AG10803 (cell line): Measurements from ENCODE around the gene CELF2.
"Not testable (repeated sequence)": the region's sequence is repeated elsewhere in the genome, so short reads cannot be mapped to it uniquely, and the experiment has no call there.

Source experiments
- DNase-seq: peaks from one replicate; pipeline ENCODE4 v3.0.0; 2010; ENCODE audit warnings: low read depth
- H3K4me3 ChIP-seq: 2 replicates; pipeline ENCODE4 v1.5.1; 2011; ENCODE audit warnings: mild to moderate bottlenecking, low read length, control low read depth
- TF ChIP-seq, protein P1 (sequence below): conservative IDR thresholded peaks from 2 replicates; pipeline ENCODE4 v1.5.1; 2011; ENCODE audit warnings: mild to moderate bottlenecking, low read length, control low read depth, inconsistent platforms

Gene CELF2

DNA sequence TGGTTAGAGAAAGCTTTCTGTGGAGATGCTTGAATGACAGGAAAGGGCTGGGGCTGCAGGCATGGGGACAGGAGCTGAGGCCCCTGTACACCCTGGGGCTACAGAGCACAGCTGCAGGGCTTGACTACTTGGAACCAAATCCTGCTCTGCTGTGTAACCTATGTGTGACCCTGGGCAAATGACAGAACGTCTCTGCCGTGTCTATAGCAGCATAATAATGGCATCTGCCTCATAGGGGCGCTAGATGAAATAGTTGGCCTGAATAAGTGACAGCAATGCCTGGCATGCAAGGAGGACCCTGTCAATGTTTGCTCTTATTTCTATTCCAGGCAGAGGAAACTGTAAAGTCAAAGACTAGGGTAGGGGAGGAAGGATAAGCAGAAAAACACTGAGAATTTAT, 339.8 kb downstream of the CELF2 start:
- TF ChIP-seq, protein P1, sequence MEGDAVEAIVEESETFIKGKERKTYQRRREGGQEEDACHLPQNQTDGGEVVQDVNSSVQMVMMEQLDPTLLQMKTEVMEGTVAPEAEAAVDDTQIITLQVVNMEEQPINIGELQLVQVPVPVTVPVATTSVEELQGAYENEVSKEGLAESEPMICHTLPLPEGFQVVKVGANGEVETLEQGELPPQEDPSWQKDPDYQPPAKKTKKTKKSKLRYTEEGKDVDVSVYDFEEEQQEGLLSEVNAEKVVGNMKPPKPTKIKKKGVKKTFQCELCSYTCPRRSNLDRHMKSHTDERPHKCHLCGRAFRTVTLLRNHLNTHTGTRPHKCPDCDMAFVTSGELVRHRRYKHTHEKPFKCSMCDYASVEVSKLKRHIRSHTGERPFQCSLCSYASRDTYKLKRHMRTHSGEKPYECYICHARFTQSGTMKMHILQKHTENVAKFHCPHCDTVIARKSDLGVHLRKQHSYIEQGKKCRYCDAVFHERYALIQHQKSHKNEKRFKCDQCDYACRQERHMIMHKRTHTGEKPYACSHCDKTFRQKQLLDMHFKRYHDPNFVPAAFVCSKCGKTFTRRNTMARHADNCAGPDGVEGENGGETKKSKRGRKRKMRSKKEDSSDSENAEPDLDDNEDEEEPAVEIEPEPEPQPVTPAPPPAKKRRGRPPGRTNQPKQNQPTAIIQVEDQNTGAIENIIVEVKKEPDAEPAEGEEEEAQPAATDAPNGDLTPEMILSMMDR: no peak
- no peak overlapping the region for H3K4me3 ChIP-seq
- no peak for DNase-seq

DNA sequence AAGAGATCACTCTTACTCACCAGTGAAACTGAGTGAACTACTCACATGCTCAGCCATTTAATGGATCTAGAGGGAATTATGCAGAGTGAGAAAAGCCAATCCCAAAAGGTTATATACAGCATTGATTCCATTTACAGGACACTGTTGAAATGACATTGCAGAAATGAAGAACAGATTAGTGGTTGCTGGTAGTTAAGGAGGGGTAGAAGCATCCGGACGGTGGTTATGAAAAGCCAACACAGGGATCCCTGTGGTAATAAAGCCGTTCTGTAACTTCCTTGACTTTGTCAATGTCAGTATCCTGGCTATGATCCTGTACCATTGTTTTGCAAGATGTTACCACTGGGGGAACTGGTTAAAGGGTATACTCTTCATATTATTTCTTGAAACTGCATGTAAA, 340.3 kb downstream of the CELF2 start:
- DNase-seq: no peak
- TF ChIP-seq, protein P1: no peak
- no peak overlapping the region for H3K4me3 ChIP-seq

DNA sequence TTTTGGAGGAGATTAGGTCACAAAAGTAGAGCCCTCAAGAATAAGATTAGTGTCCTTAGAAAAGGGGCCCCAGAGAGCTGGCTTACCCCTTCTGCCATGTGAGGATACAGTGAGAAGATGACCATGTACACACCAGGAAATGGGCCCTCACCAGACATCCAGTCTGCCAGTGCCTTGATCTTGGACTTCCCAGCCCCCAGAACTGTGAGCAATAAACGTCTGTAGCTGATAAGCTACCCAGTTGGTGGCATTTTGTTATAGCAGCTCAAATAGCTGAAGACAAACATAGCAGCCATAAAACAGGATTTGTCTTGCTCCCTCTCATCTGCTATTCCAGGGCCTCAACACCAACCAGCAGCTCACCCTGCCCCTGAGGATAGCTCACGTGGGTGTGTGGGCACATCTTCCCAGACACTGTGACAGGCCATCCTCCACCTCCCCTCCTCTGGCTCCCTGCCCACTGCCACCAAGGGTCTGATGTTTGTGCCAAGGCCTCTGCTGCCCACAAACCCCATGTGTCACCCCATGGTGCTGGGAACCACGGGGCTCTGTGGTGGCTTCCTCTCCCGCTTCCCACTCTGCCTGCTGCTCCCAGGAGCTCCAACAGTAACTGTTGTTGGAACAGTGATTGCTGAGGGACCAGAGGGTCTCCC, 341.4 kb downstream of the CELF2 start:
- TF ChIP-seq, protein P1: no peak
- no peak for DNase-seq
- no peak overlapping the region for H3K4me3 ChIP-seq

DNA sequence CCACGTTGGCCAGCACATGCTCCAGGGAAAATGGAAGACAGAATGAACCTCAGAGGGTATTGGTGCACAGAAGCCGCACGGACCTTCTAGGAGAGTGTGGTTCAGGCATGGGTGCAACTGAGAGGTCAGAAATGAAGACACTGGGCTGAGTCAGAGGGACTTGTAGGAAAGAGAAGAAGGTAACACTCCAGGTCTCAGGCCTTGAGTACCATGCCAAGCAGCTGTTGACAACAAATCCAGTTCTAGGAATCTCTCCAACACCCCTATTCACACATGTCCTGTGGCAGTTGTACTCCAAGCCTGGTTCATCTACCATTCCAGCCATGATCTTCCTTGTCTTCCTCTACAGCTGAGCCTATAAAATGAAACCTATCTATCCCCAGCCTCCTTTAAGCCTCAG, 342.2 kb downstream of the CELF2 start:
- H3K4me3 ChIP-seq: no peak overlapping the region
- TF ChIP-seq, protein P1: no peak
- no peak for DNase-seq

DNA sequence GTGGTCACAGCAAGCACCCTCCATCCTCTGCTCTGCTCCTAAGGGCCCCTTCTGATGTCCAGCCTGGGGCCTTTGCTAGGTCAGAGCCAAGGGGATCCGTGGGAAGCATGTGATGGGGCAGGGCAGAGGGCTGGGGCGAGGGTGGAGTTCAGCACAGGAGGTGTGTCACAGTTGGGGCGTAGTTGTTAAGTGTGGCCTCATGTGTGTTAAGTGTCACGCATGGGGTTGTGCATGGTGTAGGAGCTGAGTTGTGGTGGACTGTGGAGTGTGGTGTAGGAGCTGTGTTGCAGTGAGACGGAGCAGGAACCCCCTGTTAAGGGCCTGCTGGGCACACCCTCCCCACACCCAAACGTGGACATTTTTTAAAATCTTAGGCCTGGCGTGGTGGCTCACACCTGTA, 345.8 kb downstream of the CELF2 start:
- TF ChIP-seq, protein P1: no peak
- no peak for DNase-seq
- no peak overlapping the region for H3K4me3 ChIP-seq

DNA sequence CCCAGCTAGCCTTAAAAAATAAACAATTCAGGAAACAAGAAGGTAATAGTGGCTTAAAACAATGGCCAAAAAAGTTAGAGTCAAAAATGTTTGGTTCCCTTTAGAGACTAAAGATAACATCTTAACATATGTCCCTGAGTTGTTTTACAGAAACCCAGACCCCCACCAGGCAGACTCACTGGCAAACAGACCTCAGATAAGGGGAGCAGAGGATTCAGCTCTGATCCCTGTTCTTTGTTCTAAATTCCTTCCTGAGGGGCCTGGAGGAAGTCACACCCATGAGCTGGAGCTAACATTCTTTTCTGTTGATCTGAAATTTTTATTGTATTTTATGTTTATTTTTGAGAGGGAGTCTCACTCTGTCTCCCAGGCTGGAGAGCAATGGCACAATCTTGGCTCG, 346.6 kb downstream of the CELF2 start:
- TF ChIP-seq, protein P1: no peak
- no peak for DNase-seq
- no peak overlapping the region for H3K4me3 ChIP-seq

DNA sequence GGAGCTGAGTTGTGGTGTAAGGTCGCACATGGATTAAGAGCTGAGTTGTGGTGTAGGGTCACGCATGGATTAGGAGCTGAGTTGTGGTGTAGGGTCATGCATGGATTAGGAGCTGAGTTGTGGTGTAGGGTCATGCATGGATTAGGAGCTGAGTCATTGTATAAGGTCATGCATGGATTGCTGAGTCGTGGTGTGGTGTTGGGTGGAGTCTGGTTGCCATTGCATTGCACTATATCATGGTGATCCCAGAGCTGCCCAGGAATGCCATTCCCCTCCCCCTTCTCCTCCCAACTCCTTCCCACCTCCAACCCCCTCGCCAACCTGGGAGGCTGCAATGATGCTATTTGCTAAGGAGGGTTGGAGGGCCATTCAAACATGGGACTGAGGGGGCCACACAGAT, 349.2 kb downstream of the CELF2 start:
- DNase-seq, H3K4me3 ChIP-seq: not testable (repeated sequence)

DNA sequence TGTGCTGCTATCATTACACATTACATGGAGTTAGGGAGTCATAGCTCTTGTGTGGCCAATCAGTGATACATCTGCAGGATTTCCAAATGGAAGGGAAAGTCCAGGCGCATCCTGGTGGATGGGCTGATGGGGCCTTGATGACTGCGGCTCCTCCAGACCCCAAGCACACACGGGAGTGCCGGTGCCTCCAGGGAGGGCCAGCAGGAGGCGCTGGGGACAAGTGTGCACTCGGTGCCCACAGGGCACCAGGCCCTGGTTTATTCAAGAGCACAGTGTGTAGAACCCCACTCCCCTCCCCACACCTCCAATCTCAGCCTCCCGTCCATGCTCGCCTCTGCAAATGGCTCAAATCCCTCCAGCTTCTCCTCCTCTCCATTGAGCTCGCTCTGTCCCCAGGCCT, 349.8 kb downstream of the CELF2 start:
- TF ChIP-seq, protein P1: no peak

More for the DNA sequence above, 349.8 kb downstream of the CELF2 start:
- H3K4me3 ChIP-seq: no peak overlapping the region
- DNase-seq: no peak
